ENCODE measurements around the gene TRMO. TPM values are rescaled to one million over a fixed set of nuclear protein-coding genes. Genes with fewer than 3 reads are reported as not detected.
"Not testable (repeated sequence)": the region's sequence is repeated elsewhere in the genome, so short reads cannot be mapped to it uniquely, and the experiment has no call there.

Gene TRMO
- total and polyA plus RNA-seq, 7 donors: 6.7 to 13.9 (median 9.2) TPM

DNA sequence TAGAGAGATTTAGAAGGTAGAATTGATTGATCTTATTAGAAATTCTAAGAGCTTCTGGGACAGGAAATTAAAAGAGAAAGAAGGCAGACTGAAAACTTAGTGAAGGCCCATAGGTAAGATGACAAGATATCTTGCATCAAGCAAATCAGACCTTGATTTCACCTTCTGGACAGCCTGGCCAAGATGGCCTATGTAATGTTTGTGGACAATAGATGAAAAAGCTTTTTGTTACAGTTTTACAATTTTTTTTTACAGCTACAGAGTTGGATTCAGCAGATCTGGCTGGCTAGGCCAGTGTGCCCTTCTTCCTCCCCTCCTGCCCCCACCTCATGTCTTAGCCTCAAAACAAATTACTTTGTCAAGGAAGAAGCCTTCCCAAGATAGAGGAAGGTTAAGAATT is 37.3 kb upstream of the TRMO start:
- Histone ChIP-seq H3K27ac (no peak overlapping the region), H3K9me3 (no peaks in the 10 kb centered on the region), H3K27me3 (ENCODE audit: insufficient read depth in 3 of 3, low read length in 2 of 3) (no peaks in the 10 kb centered on the region), H3K4me1 (peaks cover 7% of the 10 kb centered on the region), H3K36me3 (ENCODE audit: insufficient read depth in 1 of 2, low read depth in 1 of 2) (no peaks in the 10 kb centered on the region), H3K4me3 (no peak overlapping the region)
- no peak for DNase-seq
- ATAC-seq: no peak
- TF ChIP-seq, protein P1, sequence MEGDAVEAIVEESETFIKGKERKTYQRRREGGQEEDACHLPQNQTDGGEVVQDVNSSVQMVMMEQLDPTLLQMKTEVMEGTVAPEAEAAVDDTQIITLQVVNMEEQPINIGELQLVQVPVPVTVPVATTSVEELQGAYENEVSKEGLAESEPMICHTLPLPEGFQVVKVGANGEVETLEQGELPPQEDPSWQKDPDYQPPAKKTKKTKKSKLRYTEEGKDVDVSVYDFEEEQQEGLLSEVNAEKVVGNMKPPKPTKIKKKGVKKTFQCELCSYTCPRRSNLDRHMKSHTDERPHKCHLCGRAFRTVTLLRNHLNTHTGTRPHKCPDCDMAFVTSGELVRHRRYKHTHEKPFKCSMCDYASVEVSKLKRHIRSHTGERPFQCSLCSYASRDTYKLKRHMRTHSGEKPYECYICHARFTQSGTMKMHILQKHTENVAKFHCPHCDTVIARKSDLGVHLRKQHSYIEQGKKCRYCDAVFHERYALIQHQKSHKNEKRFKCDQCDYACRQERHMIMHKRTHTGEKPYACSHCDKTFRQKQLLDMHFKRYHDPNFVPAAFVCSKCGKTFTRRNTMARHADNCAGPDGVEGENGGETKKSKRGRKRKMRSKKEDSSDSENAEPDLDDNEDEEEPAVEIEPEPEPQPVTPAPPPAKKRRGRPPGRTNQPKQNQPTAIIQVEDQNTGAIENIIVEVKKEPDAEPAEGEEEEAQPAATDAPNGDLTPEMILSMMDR (IDR thresholded peaks at IDR 0.05): no peak
- intact Hi-C loops (cut with DNase I): no loop called here

DNA sequence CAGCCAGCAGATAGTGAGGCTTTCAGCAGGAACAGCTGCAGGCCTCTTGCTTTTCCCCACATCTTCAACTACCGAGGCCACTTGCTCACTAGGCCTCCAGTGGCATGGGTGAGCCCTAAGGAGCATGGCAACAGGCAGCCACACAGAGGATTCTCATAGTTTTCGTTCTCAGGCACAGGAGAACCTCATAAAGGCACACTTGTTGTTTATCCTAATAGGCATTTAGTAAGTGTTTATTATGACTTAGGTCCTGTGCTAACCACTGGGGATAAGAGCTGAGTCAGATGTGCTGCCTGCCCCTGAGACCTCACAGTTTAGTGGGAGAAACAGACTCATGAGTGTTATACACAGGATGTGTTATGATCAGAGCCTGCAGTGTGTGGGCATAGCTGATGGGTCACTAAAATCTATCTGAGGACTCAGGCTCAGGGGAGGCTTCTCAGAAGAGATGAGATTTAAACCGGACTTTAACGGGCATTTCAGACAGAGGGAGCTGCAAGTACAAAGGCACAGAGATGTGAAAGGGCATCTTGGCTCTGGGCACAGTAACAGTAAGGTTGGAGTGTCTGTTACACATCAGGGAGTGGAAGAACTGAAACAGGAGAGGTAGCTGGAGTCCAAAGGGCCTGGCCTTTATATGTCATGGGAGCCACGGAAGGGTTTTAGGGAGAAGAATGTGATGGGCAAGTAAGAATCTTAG is 36.7 kb upstream of the TRMO start:
- Histone ChIP-seq H3K9me3 (no peaks in the 10 kb centered on the region), H3K36me3 (ENCODE audit: insufficient read depth in 1 of 2, low read depth in 1 of 2) (no peaks in the 10 kb centered on the region), H3K27me3 (ENCODE audit: insufficient read depth in 3 of 3, low read length in 2 of 3) (no peaks in the 10 kb centered on the region), H3K4me3 (no peak overlapping the region), H3K4me1 (peaks cover 7% of the 10 kb centered on the region), H3K27ac (no peak overlapping the region)
- TF ChIP-seq, protein P1 (IDR thresholded peaks at IDR 0.05): no peak
- intact Hi-C loops (cut with DNase I): no loop called here
- 48 to 67% (median 55%) methylated on average over 5 of the region's 5 CpGs for WGBS, 3 donors
- no peak for ATAC-seq
- DNase-seq: no peak

DNA sequence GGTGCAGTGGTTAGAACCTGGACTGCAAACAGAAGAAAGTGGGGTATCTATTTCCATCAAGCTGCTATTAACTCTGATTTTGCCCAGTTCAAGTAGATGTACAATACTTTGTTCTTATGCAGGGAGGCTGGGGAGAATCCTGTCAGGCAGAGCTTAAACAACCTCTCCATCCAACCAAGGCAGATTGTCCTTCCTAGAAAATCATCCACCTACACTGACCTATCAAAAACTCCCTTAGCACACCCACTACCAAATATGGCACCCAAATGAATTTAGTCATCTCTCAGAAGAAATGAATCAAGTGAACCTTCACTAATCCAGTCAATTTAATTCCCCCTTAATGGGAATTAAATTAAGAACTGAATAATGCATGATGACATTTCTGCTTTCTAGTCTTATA is 34.0 kb upstream of the TRMO start:
- intact Hi-C loops (cut with DNase I): no loop called here
- Histone ChIP-seq H3K4me1 (no peaks in the 10 kb centered on the region), H3K27me3 (ENCODE audit: insufficient read depth in 3 of 3, low read length in 2 of 3) (no peaks in the 10 kb centered on the region), H3K4me3 (no peak overlapping the region), H3K36me3 (ENCODE audit: insufficient read depth in 1 of 2, low read depth in 1 of 2) (no peaks in the 10 kb centered on the region), H3K9me3 (no peaks in the 10 kb centered on the region), H3K27ac (no peak overlapping the region)
- DNase-seq: no peak
- no peak for ATAC-seq
- TF ChIP-seq, protein P1 (IDR thresholded peaks at IDR 0.05): no peak

DNA sequence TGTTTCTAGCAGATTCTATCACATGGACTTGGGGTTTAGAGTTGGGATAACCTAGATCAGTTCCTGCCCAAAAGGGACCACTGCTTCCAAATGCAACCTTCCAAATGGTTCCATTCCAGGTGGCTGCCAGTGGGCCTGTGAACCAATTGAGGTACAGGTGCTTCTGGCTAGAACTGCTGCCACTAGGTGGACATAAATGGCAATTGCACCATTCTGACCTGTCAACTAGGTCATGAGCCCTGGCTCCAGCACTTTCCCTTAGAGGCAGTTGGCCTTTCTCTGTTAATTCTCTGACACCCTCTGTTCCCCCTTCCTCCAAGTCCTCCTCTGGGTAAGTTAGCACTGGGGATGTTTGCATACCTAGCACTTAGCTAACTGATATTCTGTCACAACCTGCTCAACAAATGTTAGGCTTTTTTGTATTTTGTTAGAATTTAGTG is 32.3 kb upstream of the TRMO start:
- Histone ChIP-seq H3K9me3 (no peaks in the 10 kb centered on the region), H3K27me3 (ENCODE audit: insufficient read depth in 3 of 3, low read length in 2 of 3) (no peaks in the 10 kb centered on the region), H3K27ac (no peak overlapping the region), H3K36me3 (ENCODE audit: insufficient read depth in 1 of 2, low read depth in 1 of 2) (no peaks in the 10 kb centered on the region), H3K4me1 (no peaks in the 10 kb centered on the region), H3K4me3 (no peak overlapping the region)
- ATAC-seq (peak; percentile 58 to 77 (median 71)), DNase-seq (no peak)
- intact Hi-C loops (cut with DNase I): no loop called here
- TF ChIP-seq, protein P1 (IDR thresholded peaks at IDR 0.05): peak; percentile 47

DNA sequence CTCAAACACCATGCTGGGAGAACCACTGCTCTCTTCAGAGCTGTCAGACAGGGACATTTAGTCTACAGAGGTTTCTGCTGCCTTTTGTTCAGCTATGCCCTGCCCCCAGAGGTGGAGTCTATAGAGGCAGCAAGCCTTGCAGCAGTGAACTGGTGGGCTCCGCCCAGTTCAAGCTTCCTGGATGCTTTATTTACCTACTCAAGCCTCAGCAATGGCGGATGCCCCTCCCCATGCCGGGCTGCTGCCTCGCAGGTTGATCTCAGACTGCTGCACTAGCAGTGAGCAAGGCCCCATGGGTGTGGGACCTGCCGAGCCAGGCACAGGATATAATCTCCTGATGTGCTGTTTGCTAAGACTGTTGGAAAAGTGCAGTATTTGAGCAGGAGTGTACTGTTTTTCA is 28.6 kb upstream of the TRMO start:
- H3K4me3 ChIP-seq; H3K36me3 ChIP-seq (ENCODE audit: insufficient read depth in 1 of 2, low read depth in 1 of 2); intact Hi-C loops (cut with DNase I); H3K9me3 ChIP-seq; H3K27me3 ChIP-seq (ENCODE audit: insufficient read depth in 3 of 3, low read length in 2 of 3); ATAC-seq; DNase-seq; H3K4me1 ChIP-seq; H3K27ac ChIP-seq: not testable (repeated sequence)
- WGBS, 3 donors: 84 to 85% (median 84%) methylated on average over 5 of the region's 5 CpGs

DNA sequence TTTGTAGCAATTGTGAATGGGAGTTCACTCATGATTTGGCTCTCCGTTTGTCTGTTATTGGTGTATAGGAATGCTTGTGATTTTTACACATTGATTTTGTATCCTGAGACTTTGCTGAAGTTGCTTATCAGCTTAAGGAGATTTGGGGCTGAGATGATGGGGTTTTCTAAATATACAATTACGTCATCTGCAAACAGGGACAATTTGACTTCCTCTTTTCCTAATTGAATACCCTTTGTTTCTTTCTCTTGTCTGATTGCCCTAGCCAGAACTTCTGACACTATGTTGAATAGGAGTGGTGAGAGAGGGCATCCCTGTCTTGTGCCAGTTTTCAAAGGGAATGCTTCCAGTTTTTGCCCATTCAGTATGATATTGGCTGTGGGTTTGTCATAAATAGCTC is 24.8 kb upstream of the TRMO start:
- H3K4me1 ChIP-seq; H3K9me3 ChIP-seq; DNase-seq; H3K27me3 ChIP-seq (ENCODE audit: insufficient read depth in 3 of 3, low read length in 2 of 3); H3K27ac ChIP-seq; ATAC-seq; intact Hi-C loops (cut with DNase I); H3K36me3 ChIP-seq (ENCODE audit: insufficient read depth in 1 of 2, low read depth in 1 of 2); H3K4me3 ChIP-seq: not testable (repeated sequence)
- 51 to 69% (median 62%) methylated on average over 2 of the region's 2 CpGs for WGBS, 3 donors

DNA sequence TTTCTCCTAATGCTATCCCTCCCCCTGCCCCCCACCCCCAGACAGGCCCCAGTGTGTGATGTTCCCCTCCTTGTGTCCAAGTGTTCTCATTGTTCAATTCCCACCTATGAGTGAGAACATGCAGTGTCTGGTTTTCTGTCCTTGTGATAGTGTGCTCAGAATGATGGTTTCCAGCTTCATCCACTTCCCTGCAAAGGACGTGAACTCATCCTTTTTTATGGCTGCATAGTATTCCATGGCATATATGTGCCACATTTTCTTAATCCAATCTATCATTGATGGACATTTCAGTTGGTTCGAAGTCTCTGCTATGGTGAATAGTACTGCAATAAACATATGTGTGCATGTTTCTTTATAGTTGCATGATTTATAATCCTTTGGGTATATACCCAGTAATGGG is 23.2 kb upstream of the TRMO start:
- H3K9me3 ChIP-seq; H3K27ac ChIP-seq; H3K36me3 ChIP-seq (ENCODE audit: insufficient read depth in 1 of 2, low read depth in 1 of 2); DNase-seq; H3K4me3 ChIP-seq; ATAC-seq; H3K27me3 ChIP-seq (ENCODE audit: insufficient read depth in 3 of 3, low read length in 2 of 3); H3K4me1 ChIP-seq; intact Hi-C loops (cut with DNase I): not testable (repeated sequence)
- WGBS, 3 donors: 76 to 87% (median 81%) methylated on average over 2 of the region's 2 CpGs

Measured in psoas muscle (tissue), 8 donors.